Neural cell (in vitro differentiated cells): ENCODE data around the gene PDGFA.

Experiments used
- CTCF ChIP-seq: fragments of 450-650 bp; IDR thresholded peaks from 2 replicates; pipeline ENCODE4 v1.5.1; 2014; ENCODE audit warnings: antibody characterized with exemption, mild to moderate bottlenecking, moderate library complexity; ENCODE audit not compliant: poor library complexity, severe bottlenecking
- EP300 ChIP-seq: fragments of 450-650 bp; conservative IDR thresholded peaks from 2 replicates; pipeline ENCODE4 v1.6.1; 2014; ENCODE audit warnings: antibody characterized with exemption, mild to moderate bottlenecking, moderate library complexity; ENCODE audit not compliant: poor library complexity, severe bottlenecking
- EZH2 ChIP-seq: fragments of 200-600, 300-800 bp; shearing (Covaris generic), sonication (generic); IDR thresholded peaks from 2 replicates; pipeline ENCODE4 v1.6.1; 2014; ENCODE audit warnings: antibody characterized with exemption, low read length, borderline replicate concordance, mild to moderate bottlenecking; ENCODE audit not compliant: insufficient read depth, poor library complexity, severe bottlenecking
- MXI1 ChIP-seq: fragments of 450-650 bp; conservative IDR thresholded peaks from 2 replicates; pipeline ENCODE4 v1.6.1; 2014; ENCODE audit warnings: antibody characterized with exemption, mild to moderate bottlenecking; ENCODE audit not compliant: poor library complexity, severe bottlenecking
- REST ChIP-seq: IDR thresholded peaks from 2 replicates; pipeline ENCODE4 v1.6.1; 2012; ENCODE audit warnings: borderline replicate concordance

GRCh38 chr7:528451-528850 lies 8.8 kb upstream of the PDGFA start:
- TF ChIP-seq CTCF = no peak
- no peak for TF ChIP-seq MXI1
- TF ChIP-seq REST = no peak
- peak; percentile 47 for TF ChIP-seq EP300
- no peak for TF ChIP-seq EZH2
